B cell (primary cell): ENCODE data around the gene PAIP1. TPM values are rescaled to one million over a fixed set of nuclear protein-coding genes. Genes with fewer than 3 reads are reported as not detected.

Source experiments
- ATAC-seq: fragments of 200-7000 bp; cut with Tn5 transposase; one replicate; pipeline ENCODE4 v1.10.0; 2021; ENCODE audit warnings: low read depth, mild to moderate bottlenecking, moderate number of reproducible peaks, moderate library complexity
- CTCF ChIA-PET: fragments of 350-600 bp; sonication (Branson Sonifier 250); formaldehyde crosslinking; loops from one replicate; lab custom pipeline; 2021; ENCODE audit warnings: antibody characterized with exemption, inconsistent platforms; lab: Charles Lee
- POLR2A ChIA-PET: fragments of 350-600 bp; sonication (Branson Sonifier 250); formaldehyde crosslinking; loops from one replicate; lab custom pipeline; 2021; ENCODE audit warnings: antibody characterized with exemption; lab: Charles Lee
- DNase-seq: peaks from one replicate; pipeline ENCODE4 v3.0.0; 2013
- H2AFZ ChIP-seq: 2 replicates; pipeline ENCODE4 v1.6.1; 2012; ENCODE audit warnings: mild to moderate bottlenecking, low read depth, low read length; ENCODE audit not compliant: insufficient read depth, poor library complexity, severe bottlenecking
- H3K27ac ChIP-seq, 2 donors: 1 replicate in 1 of 2; 2 replicates in 1 of 2; pipeline ENCODE4 v1.5.1; 2012 to 2013; ENCODE audit warnings: low read length in 2 of 2, mild to moderate bottlenecking in 2 of 2, moderate library complexity in 1 of 2
- H3K27me3 ChIP-seq, 4 experiments: fragments of 200-600 bp in 1 of 4; sonication (generic) in 1 of 4; replicated peaks in 1 of 4; 1 replicate in 2 of 4; 2 replicates in 2 of 4; pipeline versions ENCODE4 v1.6.1 to v1.7.0; 2013 to 2016; ENCODE audit warnings: low read length in 3 of 4, mild to moderate bottlenecking in 2 of 4, mixed read lengths in 1 of 4, moderate library complexity in 1 of 4; ENCODE audit not compliant: insufficient read depth in 4 of 4, control insufficient read depth in 3 of 4; ENCODE audit errors: control extremely low read depth in 1 of 4
- H3K36me3 ChIP-seq, 2 experiments: replicated peaks in 1 of 2; 1 replicate in 1 of 2; 2 replicates in 1 of 2; pipeline versions ENCODE4 v1.6.1 to v1.7.1; 2013; ENCODE audit warnings: low read length in 1 of 2; ENCODE audit not compliant: insufficient read depth in 2 of 2, control insufficient read depth in 1 of 2; ENCODE audit errors: control extremely low read depth in 1 of 2, extremely low read depth in 1 of 2
- H3K4me1 ChIP-seq, 2 donors: fragments of 200-600 bp in 1 of 2; sonication (generic) in 1 of 2; 1 replicate in 1 of 2; 2 replicates in 1 of 2; pipeline versions ENCODE4 v1.5.1 to v1.6.1; 2013 to 2017; ENCODE audit warnings: low read length in 2 of 2; ENCODE audit not compliant: control insufficient read depth in 2 of 2, insufficient read depth in 2 of 2
- H3K4me2 ChIP-seq: replicated peaks from 2 replicates; pipeline ENCODE3; 2012; ENCODE audit warnings: mild to moderate bottlenecking, low read depth, low read length; ENCODE audit not compliant: poor library complexity, severe bottlenecking
- H3K4me3 ChIP-seq, 5 experiments: fragments of 200-600 bp in 1 of 5; sonication (generic) in 1 of 5; 1 replicate in 3 of 5; 2 replicates in 2 of 5; pipeline versions ENCODE4 v1.5.1 to v1.7.0; 2011 to 2016; ENCODE audit warnings: low read length in 4 of 5, mild to moderate bottlenecking in 4 of 5, low read depth in 2 of 5, control low read depth in 1 of 5, moderate library complexity in 1 of 5; ENCODE audit not compliant: insufficient read depth in 1 of 5; ENCODE audit errors: control extremely low read depth in 1 of 5, extremely low read depth in 1 of 5
- H3K79me2 ChIP-seq: fragments of 200-600 bp; sonication (generic); one replicate; pipeline ENCODE4 v1.6.0; 2016; ENCODE audit warnings: low read length; ENCODE audit not compliant: control insufficient read depth, insufficient read depth
- H3K9ac ChIP-seq: fragments of 200-600 bp; sonication (generic); 2 replicates; pipeline ENCODE4 v1.6.1; 2017; ENCODE audit warnings: mild to moderate bottlenecking, low read length, moderate library complexity
- H3K9me3 ChIP-seq, 3 donors: one replicate each; pipeline versions ENCODE4 v1.6.1 to v1.7.1; 2013; ENCODE audit warnings: low read length in 2 of 3; ENCODE audit not compliant: control insufficient read depth in 2 of 3, insufficient read depth in 1 of 3; ENCODE audit errors: control extremely low read depth in 1 of 3
- H4K20me1 ChIP-seq: 2 replicates; pipeline ENCODE4 v1.6.0; 2012; ENCODE audit warnings: mild to moderate bottlenecking, low read length; ENCODE audit not compliant: insufficient read depth, control insufficient read depth, poor library complexity, severe bottlenecking
- H3K27ac Mint-ChIP-seq: one replicate; pipeline ENCODE4 v1.8.0; 2021; ENCODE audit warnings: mixed read lengths
- H3K27me3 Mint-ChIP-seq: one replicate; pipeline ENCODE4 v1.8.0; 2021; ENCODE audit warnings: mixed read lengths
- H3K4me1 Mint-ChIP-seq: one replicate; pipeline ENCODE4 v1.8.0; 2021; ENCODE audit warnings: mixed read lengths
- H3K4me3 Mint-ChIP-seq: one replicate; pipeline ENCODE4 v1.8.0; 2021; ENCODE audit warnings: mixed read lengths
- H3K9me3 Mint-ChIP-seq: one replicate; pipeline ENCODE4 v1.8.0; 2022; ENCODE audit warnings: mixed read lengths; ENCODE audit not compliant: insufficient read depth
- EZH2 ChIP-seq: IDR thresholded peaks from 2 replicates; pipeline ENCODE4 v1.6.1; 2012; ENCODE audit warnings: borderline replicate concordance, low read depth, mild to moderate bottlenecking, moderate library complexity, low read length; ENCODE audit not compliant: insufficient read depth, poor library complexity, severe bottlenecking
- WGBS: methylation state at CpG from one replicate; pipeline ENCODE4 v1.1.5; 2013; ENCODE audit warnings: missing lambda C conversion rate; ENCODE audit not compliant: insufficient coverage; 5-methylcytosine and 5-hydroxymethylcytosine counted together
- intact Hi-C: fragments of 100-400 bp; cut with micrococcal nuclease; formaldehyde crosslinking; loops from one replicate; pipeline ENCODE4 v1.10.0; 2022
- polyA plus RNA-seq: library from polyadenylated mRNA; depleted of rRNA; stranded (reverse); fragments of >200 nt; gene quantifications from 2 replicates; pipeline ENCODE4 v1.2.3, GENCODE V29; 2012
- total RNA-seq, 2 donors: library from RNA; stranded (reverse); fragments of 120-200 nt in 1 of 2; gene quantifications; 1 replicate in 1 of 2; 2 replicates in 1 of 2; pipeline versions ENCODE4 v1.2.3 to v1.2.4, GENCODE V29; 2013 to 2022
- TF ChIP-seq, protein P1 (sequence below): fragments of 200-600 bp; IDR thresholded peaks from one replicate; pipeline ENCODE4 v1.8.0; 2022; ENCODE audit warnings: antibody characterized with exemption, mild to moderate bottlenecking

The PAIP1 gene
- total and polyA plus RNA-seq, 2 donors (not counting 1 experiment from before 2014, with no cell fraction given), result 23.0 to 31.8 TPM

DNA sequence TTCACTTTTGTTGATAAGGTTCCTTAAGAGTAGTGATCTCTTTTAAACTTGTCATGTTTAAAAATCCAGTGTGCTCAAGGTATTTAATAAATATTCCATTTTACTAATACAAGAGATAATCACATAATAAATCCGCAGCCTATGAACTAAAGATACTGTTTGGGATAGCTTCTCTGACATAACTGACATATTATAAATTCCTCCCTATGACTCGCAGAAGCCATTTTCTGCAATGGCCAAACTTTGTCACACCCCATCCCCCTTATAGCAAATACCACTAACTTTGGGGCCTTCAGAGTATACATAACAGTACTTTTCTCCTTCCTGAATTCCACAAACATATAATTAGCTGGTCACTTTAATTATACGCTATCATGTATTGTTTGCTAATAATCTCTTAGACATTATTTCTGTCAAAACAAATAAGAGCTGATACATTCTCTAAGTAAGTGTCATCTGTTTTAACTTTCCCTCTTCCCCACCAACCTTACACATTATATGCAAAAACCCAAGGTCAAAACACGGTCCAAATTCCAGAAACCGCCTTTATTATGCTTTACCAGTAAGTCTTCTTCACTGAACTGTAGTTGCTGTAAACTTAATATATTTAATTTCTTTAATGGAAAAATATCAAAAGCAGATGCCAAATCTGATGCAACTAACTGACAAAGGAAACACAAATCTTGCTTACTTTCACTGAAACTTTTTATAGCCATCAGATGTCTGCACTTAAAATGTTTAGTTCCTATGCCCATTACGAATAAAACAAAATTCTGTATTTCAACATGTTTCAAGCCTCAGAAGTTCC lies 74.2 kb downstream of the PAIP1 start:
- no peak for ATAC-seq
- no peaks in the 10 kb centered on the region for H3K27me3 ChIP-seq
- Mint-ChIP-seq H3K4me3 (peak overlapping the region; percentile 100), H3K27me3 (no peaks in the 10 kb centered on the region), H3K27ac (peak overlapping the region; percentile 100), H3K9me3 (no peaks in the 10 kb centered on the region), H3K4me1 (peaks cover 33% of the 10 kb centered on the region)
- peak overlapping the region; percentile 77 for H3K4me2 ChIP-seq
- POLR2A ChIA-PET, result interaction anchor here (2.4 kb wide), 1 partner anchor 463 kb away, joined by 29 read pairs; no protein-coding TSS in a partner anchor
- DNase-seq, result no peak
- peaks cover 22% of the 10 kb centered on the region for H3K79me2 ChIP-seq
- no peaks in the 10 kb centered on the region for H3K9me3 ChIP-seq
- peaks cover 22 to 23% of the 10 kb centered on the region in 2 donors for H3K4me1 ChIP-seq
- peak overlapping the region; percentile 93 for H3K9ac ChIP-seq
- no peaks in the 10 kb centered on the region for H4K20me1 ChIP-seq
- peak overlapping the region; percentile 94 to 99 for H3K27ac ChIP-seq
- WGBS, result 90% methylated on average over 1 of the region's 6 CpGs
- intact Hi-C loops, result loop anchor here (1.0 to 10.0 kb wide), 11 partner anchors 33 to 1578 kb away; partner anchors contain the start of genes C5orf34, FBXO4, NNT and PAIP1
- peak overlapping the region; percentile 87 for H2AFZ ChIP-seq
- CTCF ChIA-PET, result no interaction called here
- TF ChIP-seq, protein P1, sequence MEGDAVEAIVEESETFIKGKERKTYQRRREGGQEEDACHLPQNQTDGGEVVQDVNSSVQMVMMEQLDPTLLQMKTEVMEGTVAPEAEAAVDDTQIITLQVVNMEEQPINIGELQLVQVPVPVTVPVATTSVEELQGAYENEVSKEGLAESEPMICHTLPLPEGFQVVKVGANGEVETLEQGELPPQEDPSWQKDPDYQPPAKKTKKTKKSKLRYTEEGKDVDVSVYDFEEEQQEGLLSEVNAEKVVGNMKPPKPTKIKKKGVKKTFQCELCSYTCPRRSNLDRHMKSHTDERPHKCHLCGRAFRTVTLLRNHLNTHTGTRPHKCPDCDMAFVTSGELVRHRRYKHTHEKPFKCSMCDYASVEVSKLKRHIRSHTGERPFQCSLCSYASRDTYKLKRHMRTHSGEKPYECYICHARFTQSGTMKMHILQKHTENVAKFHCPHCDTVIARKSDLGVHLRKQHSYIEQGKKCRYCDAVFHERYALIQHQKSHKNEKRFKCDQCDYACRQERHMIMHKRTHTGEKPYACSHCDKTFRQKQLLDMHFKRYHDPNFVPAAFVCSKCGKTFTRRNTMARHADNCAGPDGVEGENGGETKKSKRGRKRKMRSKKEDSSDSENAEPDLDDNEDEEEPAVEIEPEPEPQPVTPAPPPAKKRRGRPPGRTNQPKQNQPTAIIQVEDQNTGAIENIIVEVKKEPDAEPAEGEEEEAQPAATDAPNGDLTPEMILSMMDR, result no peak
- no peak for TF ChIP-seq EZH2
- H3K4me3 ChIP-seq, result peak overlapping the region; percentile 58 to 92 (median 89)
- no peaks in the 10 kb centered on the region for H3K36me3 ChIP-seq

Other genes starting within 250 kb of the PAIP1 start
- gene HMGCS1, start 243.7 kb downstream of the PAIP1 start, total RNA-seq, result 68.4 and 68.7 TPM in 2 replicates
- 16.3 and 75.7 TPM in 2 replicates for gene HMGCS1, start 243.7 kb downstream of the PAIP1 start, polyA plus RNA-seq
- gene CCL28, start 144.7 kb downstream of the PAIP1 start, total RNA-seq, result 16.8 and 18.6 TPM in 2 replicates
- 18.7 and 21.2 TPM in 2 replicates for gene CCL28, start 144.7 kb downstream of the PAIP1 start, polyA plus RNA-seq
- 15.0 and 17.6 TPM in 2 replicates for gene TMEM267, start 73.2 kb downstream of the PAIP1 start, total RNA-seq
- gene TMEM267, start 73.2 kb downstream of the PAIP1 start, polyA plus RNA-seq, result 10.6 and 11.3 TPM in 2 replicates
- 5.1 and 5.5 TPM in 2 replicates for gene C5orf34, start 41.9 kb downstream of the PAIP1 start, total RNA-seq
- gene C5orf34, start 41.9 kb downstream of the PAIP1 start, polyA plus RNA-seq, result 2.6 and 2.9 TPM in 2 replicates
- 61.1 and 63.0 TPM in 2 replicates for gene NNT, start 46.1 kb upstream of the PAIP1 start, total RNA-seq
- 17.8 and 20.0 TPM in 2 replicates for gene NNT, start 46.1 kb upstream of the PAIP1 start, polyA plus RNA-seq